Measurements from ENCODE around the gene IARS2.

DNA sequence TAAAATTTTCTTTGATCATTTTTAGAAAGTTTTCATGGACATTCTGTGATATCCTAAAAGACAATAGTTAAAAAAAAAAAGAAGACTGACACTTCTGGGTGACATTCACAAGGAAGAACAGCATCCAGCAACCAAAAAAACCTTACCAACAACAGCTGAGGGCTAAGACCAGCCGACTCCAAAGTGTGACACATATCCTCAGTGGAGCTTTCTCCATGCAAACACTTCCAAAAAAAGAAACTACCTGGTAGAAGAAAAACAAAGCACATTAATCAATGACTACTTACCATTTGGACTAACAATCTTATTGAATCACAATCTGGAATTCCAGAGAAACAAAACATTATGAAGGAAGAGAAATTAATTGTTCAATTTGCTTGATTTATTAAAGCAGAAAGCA, 88.2 kb downstream of the IARS2 start:
- TF ChIP-seq POLR2A (IDR thresholded peaks at IDR 0.05) = no peak
- TF ChIP-seq, protein P1, sequence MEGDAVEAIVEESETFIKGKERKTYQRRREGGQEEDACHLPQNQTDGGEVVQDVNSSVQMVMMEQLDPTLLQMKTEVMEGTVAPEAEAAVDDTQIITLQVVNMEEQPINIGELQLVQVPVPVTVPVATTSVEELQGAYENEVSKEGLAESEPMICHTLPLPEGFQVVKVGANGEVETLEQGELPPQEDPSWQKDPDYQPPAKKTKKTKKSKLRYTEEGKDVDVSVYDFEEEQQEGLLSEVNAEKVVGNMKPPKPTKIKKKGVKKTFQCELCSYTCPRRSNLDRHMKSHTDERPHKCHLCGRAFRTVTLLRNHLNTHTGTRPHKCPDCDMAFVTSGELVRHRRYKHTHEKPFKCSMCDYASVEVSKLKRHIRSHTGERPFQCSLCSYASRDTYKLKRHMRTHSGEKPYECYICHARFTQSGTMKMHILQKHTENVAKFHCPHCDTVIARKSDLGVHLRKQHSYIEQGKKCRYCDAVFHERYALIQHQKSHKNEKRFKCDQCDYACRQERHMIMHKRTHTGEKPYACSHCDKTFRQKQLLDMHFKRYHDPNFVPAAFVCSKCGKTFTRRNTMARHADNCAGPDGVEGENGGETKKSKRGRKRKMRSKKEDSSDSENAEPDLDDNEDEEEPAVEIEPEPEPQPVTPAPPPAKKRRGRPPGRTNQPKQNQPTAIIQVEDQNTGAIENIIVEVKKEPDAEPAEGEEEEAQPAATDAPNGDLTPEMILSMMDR (IDR thresholded peaks at IDR 0.05) = no peak
